ENCODE results near the gene GCSAML.

The GCSAML gene

GRCh38 chr1:247561711-247562110, 12.8 kb downstream of the GCSAML start:
- H3K36me3 ChIP-seq (ENCODE audit: control insufficient read depth in 2 of 2, insufficient read depth in 2 of 2, low read length in 2 of 2) = no peaks in the 10 kb centered on the region

GRCh38 chr1:247562198-247562597, 13.3 kb downstream of the GCSAML start:
- Histone ChIP-seq H3K27me3 (ENCODE audit: control insufficient read depth in 2 of 2, insufficient read depth in 2 of 2, low read length in 2 of 2) (no peaks in the 10 kb centered on the region), H3K4me3 (ENCODE audit: low read length in 2 of 2) (no peak overlapping the region), H3K36me3 (ENCODE audit: control insufficient read depth in 2 of 2, insufficient read depth in 2 of 2, low read length in 2 of 2) (no peaks in the 10 kb centered on the region), H3K27ac (ENCODE audit: low read depth in 2 of 2, low read length in 2 of 2) (no peak overlapping the region), H3K4me1 (ENCODE audit: control insufficient read depth in 2 of 2, insufficient read depth in 2 of 2, low read length in 2 of 2) (no peaks in the 10 kb centered on the region), H3K9ac (ENCODE audit: low read depth in 1 of 2, low read length in 2 of 2) (no peak overlapping the region), H3K9me3 (ENCODE audit: control insufficient read depth in 2 of 2, low read length in 2 of 2) (no peaks in the 10 kb centered on the region)

More at GRCh38 chr1:247561711-247562110, 12.8 kb downstream of the GCSAML start:
- Histone ChIP-seq H3K4me3 (ENCODE audit: low read length in 2 of 2) (no peak overlapping the region), H3K27me3 (ENCODE audit: control insufficient read depth in 2 of 2, insufficient read depth in 2 of 2, low read length in 2 of 2) (no peaks in the 10 kb centered on the region), H3K4me1 (ENCODE audit: control insufficient read depth in 2 of 2, insufficient read depth in 2 of 2, low read length in 2 of 2) (no peaks in the 10 kb centered on the region), H3K9ac (ENCODE audit: low read depth in 1 of 2, low read length in 2 of 2) (no peak overlapping the region), H3K9me3 (ENCODE audit: control insufficient read depth in 2 of 2, low read length in 2 of 2) (no peaks in the 10 kb centered on the region), H3K27ac (ENCODE audit: low read depth in 2 of 2, low read length in 2 of 2) (no peak overlapping the region)

- Histone ChIP-seq H3K36me3 (ENCODE audit: control insufficient read depth in 2 of 2, insufficient read depth in 2 of 2, low read length in 2 of 2) (no peaks in the 10 kb centered on the region), H3K27ac (ENCODE audit: low read depth in 2 of 2, low read length in 2 of 2) (no peak overlapping the region), H3K9me3 (ENCODE audit: control insufficient read depth in 2 of 2, low read length in 2 of 2) (no peaks in the 10 kb centered on the region), H3K4me3 (ENCODE audit: low read length in 2 of 2) (no peak overlapping the region), H3K27me3 (ENCODE audit: control insufficient read depth in 2 of 2, insufficient read depth in 2 of 2, low read length in 2 of 2) (no peaks in the 10 kb centered on the region), H3K9ac (ENCODE audit: low read depth in 1 of 2, low read length in 2 of 2) (no peak overlapping the region), H3K4me1 (ENCODE audit: control insufficient read depth in 2 of 2, insufficient read depth in 2 of 2, low read length in 2 of 2) (no peaks in the 10 kb centered on the region)
Measured at GRCh38 chr1:247574236-247574635, 25.3 kb downstream of the GCSAML start.

- Histone ChIP-seq H3K9ac (ENCODE audit: low read depth in 1 of 2, low read length in 2 of 2) (no peak overlapping the region), H3K36me3 (ENCODE audit: control insufficient read depth in 2 of 2, insufficient read depth in 2 of 2, low read length in 2 of 2) (no peaks in the 10 kb centered on the region), H3K9me3 (ENCODE audit: control insufficient read depth in 2 of 2, low read length in 2 of 2) (no peaks in the 10 kb centered on the region), H3K27me3 (ENCODE audit: control insufficient read depth in 2 of 2, insufficient read depth in 2 of 2, low read length in 2 of 2) (no peaks in the 10 kb centered on the region), H3K4me3 (ENCODE audit: low read length in 2 of 2) (no peak overlapping the region), H3K4me1 (ENCODE audit: control insufficient read depth in 2 of 2, insufficient read depth in 2 of 2, low read length in 2 of 2) (no peaks in the 10 kb centered on the region), H3K27ac (ENCODE audit: low read depth in 2 of 2, low read length in 2 of 2) (no peak overlapping the region)
Measured at GRCh38 chr1:247574664-247575063, 25.7 kb downstream of the GCSAML start.

DNA sequence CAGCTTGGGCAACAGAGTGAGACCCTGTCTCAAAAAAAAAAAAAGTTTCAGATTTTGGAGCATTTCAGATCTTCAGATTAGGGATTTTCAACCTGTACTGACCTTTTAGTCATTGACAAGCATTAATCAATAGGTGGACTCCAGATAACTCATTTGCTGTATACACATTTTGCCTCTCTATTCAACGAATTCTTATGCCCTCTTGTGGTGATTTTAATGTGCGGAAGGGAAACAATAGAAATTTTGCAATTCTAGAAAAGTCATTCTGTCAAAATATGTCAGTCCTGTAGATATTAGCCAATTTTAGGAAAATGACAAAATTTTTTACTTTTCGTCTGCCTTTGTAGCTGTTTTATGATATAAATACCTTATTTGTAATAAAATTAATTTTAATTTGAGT, 27.6 kb downstream of the GCSAML start:
- H3K27me3 ChIP-seq (ENCODE audit: control insufficient read depth in 2 of 2, insufficient read depth in 2 of 2, low read length in 2 of 2) = no peaks in the 10 kb centered on the region
- H3K9me3 ChIP-seq (ENCODE audit: control insufficient read depth in 2 of 2, low read length in 2 of 2) = no peaks in the 10 kb centered on the region
- H3K27ac ChIP-seq (ENCODE audit: low read depth in 2 of 2, low read length in 2 of 2) = no peak overlapping the region
- H3K9ac ChIP-seq (ENCODE audit: low read depth in 1 of 2, low read length in 2 of 2) = no peak overlapping the region
- H3K4me1 ChIP-seq (ENCODE audit: control insufficient read depth in 2 of 2, insufficient read depth in 2 of 2, low read length in 2 of 2) = no peaks in the 10 kb centered on the region
- H3K36me3 ChIP-seq (ENCODE audit: control insufficient read depth in 2 of 2, insufficient read depth in 2 of 2, low read length in 2 of 2) = no peaks in the 10 kb centered on the region
- H3K4me3 ChIP-seq (ENCODE audit: low read length in 2 of 2) = no peak overlapping the region

DNA sequence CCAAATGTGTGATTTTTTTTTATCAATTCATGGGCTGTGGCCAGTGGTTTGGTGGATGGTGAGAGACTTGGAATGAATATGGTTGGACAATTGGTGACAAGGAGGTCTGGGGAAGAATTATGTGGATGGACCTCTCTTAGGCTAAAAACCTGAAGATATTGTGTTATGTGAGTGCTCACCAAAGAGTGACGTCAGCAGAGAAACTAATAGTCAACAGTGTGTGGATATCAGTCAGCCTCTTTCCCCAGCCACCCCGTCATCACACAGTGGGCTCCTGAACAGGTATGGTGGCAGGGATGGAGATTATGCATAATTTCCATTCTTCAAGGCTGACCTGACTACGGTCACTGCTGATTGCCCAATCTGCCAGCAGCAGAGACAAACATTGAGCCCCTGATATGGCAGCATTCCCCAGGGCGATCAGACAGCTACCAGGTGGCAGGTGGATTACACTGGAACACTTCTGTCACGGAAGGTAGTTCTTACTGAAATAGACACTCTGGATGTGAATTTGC, 30.1 kb downstream of the GCSAML start:
- Histone ChIP-seq H3K27ac (ENCODE audit: low read depth in 2 of 2, low read length in 2 of 2) (no peak overlapping the region), H3K9ac (ENCODE audit: low read depth in 1 of 2, low read length in 2 of 2) (no peak overlapping the region), H3K9me3 (ENCODE audit: control insufficient read depth in 2 of 2, low read length in 2 of 2) (no peaks in the 10 kb centered on the region), H3K36me3 (ENCODE audit: control insufficient read depth in 2 of 2, insufficient read depth in 2 of 2, low read length in 2 of 2) (no peaks in the 10 kb centered on the region), H3K4me3 (ENCODE audit: low read length in 2 of 2) (no peak overlapping the region), H3K4me1 (ENCODE audit: control insufficient read depth in 2 of 2, insufficient read depth in 2 of 2, low read length in 2 of 2) (no peaks in the 10 kb centered on the region), H3K27me3 (ENCODE audit: control insufficient read depth in 2 of 2, insufficient read depth in 2 of 2, low read length in 2 of 2) (no peaks in the 10 kb centered on the region)

- Histone ChIP-seq H3K4me1 (ENCODE audit: control insufficient read depth in 2 of 2, insufficient read depth in 2 of 2, low read length in 2 of 2) (no peaks in the 10 kb centered on the region), H3K9ac (ENCODE audit: low read depth in 1 of 2, low read length in 2 of 2) (no peak within 1 kb of the TSS), H3K4me3 (ENCODE audit: low read length in 2 of 2) (no peak within 1 kb of the TSS), H3K36me3 (ENCODE audit: control insufficient read depth in 2 of 2, insufficient read depth in 2 of 2, low read length in 2 of 2) (no peaks in the 10 kb centered on the region), H3K9me3 (ENCODE audit: control insufficient read depth in 2 of 2, low read length in 2 of 2) (no peaks in the 10 kb centered on the region), H3K27me3 (ENCODE audit: control insufficient read depth in 2 of 2, insufficient read depth in 2 of 2, low read length in 2 of 2) (no peaks in the 10 kb centered on the region), H3K27ac (ENCODE audit: low read depth in 2 of 2, low read length in 2 of 2) (no peak within 1 kb of the TSS)
Measured at GRCh38 chr1:247588060-247588459, 39.1 kb downstream of the GCSAML start, which contains the start of gene OR2G2. TSS of gene OR2G2 (plus strand) at chr1:247588360. CDS start at chr1:247588360, 0 bp downstream.

DNA sequence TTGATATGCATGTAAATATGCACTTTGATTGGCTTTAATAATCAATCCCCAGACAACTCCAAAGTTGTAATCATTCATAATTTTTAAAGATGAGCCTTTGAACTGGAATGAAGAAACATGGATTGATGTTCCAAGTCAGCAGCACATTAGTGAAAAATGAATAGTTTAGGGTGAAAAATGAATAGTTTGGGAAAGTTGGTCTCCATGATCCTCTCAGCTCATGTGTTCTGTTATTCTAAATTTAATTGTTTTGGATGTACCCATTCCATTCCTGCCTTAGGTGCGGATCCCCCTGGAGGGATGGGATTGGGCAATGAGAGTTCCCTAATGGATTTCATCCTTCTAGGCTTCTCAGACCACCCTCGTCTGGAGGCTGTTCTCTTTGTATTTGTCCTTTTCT, 56.4 kb downstream of the GCSAML start, which contains the start of gene OR2G3:
OR2G3 (plus strand) TSS at position 301 of the 400 bp plus-strand sequence; CDS start at position 301, 0 bp downstream.
- Histone ChIP-seq H3K36me3 (ENCODE audit: control insufficient read depth in 2 of 2, insufficient read depth in 2 of 2, low read length in 2 of 2) (no peaks in the 10 kb centered on the region), H3K9me3 (ENCODE audit: control insufficient read depth in 2 of 2, low read length in 2 of 2) (no peaks in the 10 kb centered on the region), H3K4me3 (ENCODE audit: low read length in 2 of 2) (no peak within 1 kb of the TSS), H3K9ac (ENCODE audit: low read depth in 1 of 2, low read length in 2 of 2) (no peak within 1 kb of the TSS), H3K4me1 (ENCODE audit: control insufficient read depth in 2 of 2, insufficient read depth in 2 of 2, low read length in 2 of 2) (no peaks in the 10 kb centered on the region), H3K27me3 (ENCODE audit: control insufficient read depth in 2 of 2, insufficient read depth in 2 of 2, low read length in 2 of 2) (no peaks in the 10 kb centered on the region), H3K27ac (ENCODE audit: low read depth in 2 of 2, low read length in 2 of 2) (no peak within 1 kb of the TSS)

DNA sequence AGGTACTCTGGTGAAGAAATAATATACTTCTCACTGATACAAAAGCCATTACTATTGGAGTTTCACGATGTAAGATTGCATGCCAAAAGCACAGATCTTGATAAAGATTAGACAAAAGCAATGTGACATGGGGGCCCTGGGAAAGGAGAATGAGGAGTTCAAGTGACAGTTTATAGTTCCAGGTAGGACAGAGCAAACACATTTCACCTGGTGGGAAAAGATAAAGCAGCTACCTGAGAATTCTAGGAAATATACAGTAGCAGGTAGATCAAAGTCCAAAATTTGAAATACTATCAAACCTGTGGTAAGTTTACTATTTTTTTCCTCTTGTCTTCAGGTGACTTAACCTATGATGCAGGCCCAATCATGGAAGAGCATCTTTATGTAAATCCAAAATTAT, 64.5 kb downstream of the GCSAML start:
- Histone ChIP-seq H3K9ac (ENCODE audit: low read depth in 1 of 2, low read length in 2 of 2) (no peak overlapping the region), H3K4me3 (ENCODE audit: low read length in 2 of 2) (no peak overlapping the region), H3K27ac (ENCODE audit: low read depth in 2 of 2, low read length in 2 of 2) (no peak overlapping the region), H3K9me3 (ENCODE audit: control insufficient read depth in 2 of 2, low read length in 2 of 2) (no peaks in the 10 kb centered on the region), H3K27me3 (ENCODE audit: control insufficient read depth in 2 of 2, insufficient read depth in 2 of 2, low read length in 2 of 2) (no peaks in the 10 kb centered on the region), H3K4me1 (ENCODE audit: control insufficient read depth in 2 of 2, insufficient read depth in 2 of 2, low read length in 2 of 2) (no peaks in the 10 kb centered on the region), H3K36me3 (ENCODE audit: control insufficient read depth in 2 of 2, insufficient read depth in 2 of 2, low read length in 2 of 2) (no peaks in the 10 kb centered on the region)

DNA sequence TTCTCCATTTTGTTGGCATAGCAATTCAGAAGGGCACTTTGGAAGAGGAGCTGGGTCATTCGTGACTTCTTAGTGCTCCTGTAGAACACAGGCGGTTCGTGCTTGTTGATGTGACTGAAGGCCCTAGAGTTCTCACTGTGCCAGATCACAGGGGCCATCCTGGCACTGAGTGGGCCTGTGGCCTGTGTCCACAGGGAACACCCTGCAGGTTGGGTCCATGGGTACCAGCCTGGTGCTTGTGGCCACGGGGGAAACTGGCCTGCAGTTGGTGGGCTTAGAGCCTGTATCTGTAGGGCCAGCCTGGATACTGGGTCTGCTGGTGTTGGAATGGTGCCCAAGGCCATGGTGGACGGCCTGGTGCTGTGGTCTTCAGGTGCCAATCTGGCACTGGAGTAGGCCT, 65.7 kb downstream of the GCSAML start:
- H3K4me3 ChIP-seq (ENCODE audit: low read length in 2 of 2) = no peak overlapping the region
- H3K9ac ChIP-seq (ENCODE audit: low read depth in 1 of 2, low read length in 2 of 2) = no peak overlapping the region
- H3K27me3 ChIP-seq (ENCODE audit: control insufficient read depth in 2 of 2, insufficient read depth in 2 of 2, low read length in 2 of 2) = no peaks in the 10 kb centered on the region
- H3K27ac ChIP-seq (ENCODE audit: low read depth in 2 of 2, low read length in 2 of 2) = no peak overlapping the region
- no peaks in the 10 kb centered on the region for H3K9me3 ChIP-seq (ENCODE audit: control insufficient read depth in 2 of 2, low read length in 2 of 2)
- no peaks in the 10 kb centered on the region for H3K36me3 ChIP-seq (ENCODE audit: control insufficient read depth in 2 of 2, insufficient read depth in 2 of 2, low read length in 2 of 2)
- H3K4me1 ChIP-seq (ENCODE audit: control insufficient read depth in 2 of 2, insufficient read depth in 2 of 2, low read length in 2 of 2) = no peaks in the 10 kb centered on the region
